Activated CD4-positive, alpha-beta T cell treated with anti-CD3 and anti-CD28 coated beads for 36 hours (primary cell): Measurements from ENCODE around the gene CD180. TPM values are rescaled to one million over a fixed set of nuclear protein-coding genes. Genes with fewer than 3 reads are reported as not detected.
"Not testable (repeated sequence)": the region's sequence is repeated elsewhere in the genome, so short reads cannot be mapped to it uniquely, and the experiment has no call there.

Source experiments
- ATAC-seq: fragments of 200-7000 bp; cut with Tn5 transposase; one replicate; pipeline ENCODE4 v1.10.0; 2021; ENCODE audit warnings: mild to moderate bottlenecking, moderate library complexity
- CTCF ChIA-PET: fragments of 350-600 bp; sonication (Branson Sonifier 250); formaldehyde crosslinking; loops from one replicate; lab custom pipeline; 2021; ENCODE audit warnings: antibody characterized with exemption; lab: Charles Lee
- POLR2A ChIA-PET: fragments of 350-600 bp; sonication (Branson Sonifier 250); formaldehyde crosslinking; loops from one replicate; lab custom pipeline; 2021; ENCODE audit warnings: antibody characterized with exemption, inconsistent platforms; lab: Charles Lee
- DNase-seq: peaks from one replicate; pipeline ENCODE4 v3.0.0-alpha.2; 2020
- H3K27ac Mint-ChIP-seq: one replicate; pipeline ENCODE4 v1.8.0; 2021; ENCODE audit warnings: mixed read lengths
- H3K27me3 Mint-ChIP-seq: one replicate; pipeline ENCODE4 v1.8.0; 2021; ENCODE audit warnings: mixed read lengths
- H3K36me3 Mint-ChIP-seq: one replicate; pipeline ENCODE4 v1.8.0; 2021; ENCODE audit warnings: low read depth, mixed read lengths
- H3K4me1 Mint-ChIP-seq: one replicate; pipeline ENCODE4 v1.8.0; 2021; ENCODE audit warnings: mixed read lengths
- H3K4me3 Mint-ChIP-seq: one replicate; pipeline ENCODE4 v1.8.0; 2021; ENCODE audit warnings: mild to moderate bottlenecking, moderate library complexity, mixed read lengths
- H3K9me3 Mint-ChIP-seq: one replicate; pipeline ENCODE4 v1.8.0; 2021; ENCODE audit warnings: low read depth, mixed read lengths
- intact Hi-C, 2 experiments: fragments of 100-400 bp; cut with DNase I in 1 of 2; cut with micrococcal nuclease in 1 of 2; formaldehyde crosslinking; loops; one replicate each; pipeline versions ENCODE4 v1.14.2 to v1.15.1; 2022 to 2024; cut with DNase I, micrococcal nuclease
- total RNA-seq, 2 experiments: library from RNA; stranded (reverse); gene quantifications; one replicate each; pipeline ENCODE4 v1.2.3, GENCODE V29; 2021

CD180 gene
- total RNA-seq, 2 experiments from 2014 or later, result 0.12 TPM; not detected in 1

- Mint-ChIP-seq H3K36me3 (peaks cover 10% of the 10 kb centered on the region), H3K27me3 (no peaks in the 10 kb centered on the region), H3K27ac (no peak overlapping the region), H3K9me3 (peaks cover 19% of the 10 kb centered on the region), H3K4me3 (no peak overlapping the region), H3K4me1 (peaks cover 28% of the 10 kb centered on the region)
- intact Hi-C loops, result no loop called here
- POLR2A ChIA-PET, result no interaction called here
- CTCF ChIA-PET, result interaction anchor here (1.3 to 1.6 kb wide), 2 partner anchors 11 to 14 kb away, joined by 4 to 5 read pairs; no protein-coding TSS in a partner anchor
- ATAC-seq, result no peak
- no peak for DNase-seq
Observed at GRCh38 chr5:67178085-67178484, 18.5 kb downstream of the CD180 start.

DNA sequence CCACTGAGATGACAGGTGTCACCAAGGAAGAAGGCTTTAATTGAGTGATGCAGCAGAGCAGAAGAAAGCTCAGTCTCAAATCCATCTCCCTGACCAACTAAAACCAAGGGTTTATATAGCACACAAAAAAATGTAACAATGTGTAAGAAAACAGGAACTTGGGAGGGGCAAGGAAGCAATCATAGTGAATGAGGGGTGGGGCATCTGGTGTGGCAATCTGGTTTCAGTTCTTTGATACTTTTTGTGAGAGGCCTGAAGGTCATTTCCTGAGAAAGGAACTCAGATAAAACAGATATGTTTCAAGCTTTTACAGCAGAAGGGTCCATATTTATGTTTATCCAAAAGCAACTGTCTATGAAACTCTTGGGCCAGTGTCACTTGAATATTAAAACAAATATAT lies 19.7 kb downstream of the CD180 start:
- POLR2A ChIA-PET, result no interaction called here
- no peak overlapping the region for H3K27ac Mint-ChIP-seq
- intact Hi-C loops, result no loop called here

DNA sequence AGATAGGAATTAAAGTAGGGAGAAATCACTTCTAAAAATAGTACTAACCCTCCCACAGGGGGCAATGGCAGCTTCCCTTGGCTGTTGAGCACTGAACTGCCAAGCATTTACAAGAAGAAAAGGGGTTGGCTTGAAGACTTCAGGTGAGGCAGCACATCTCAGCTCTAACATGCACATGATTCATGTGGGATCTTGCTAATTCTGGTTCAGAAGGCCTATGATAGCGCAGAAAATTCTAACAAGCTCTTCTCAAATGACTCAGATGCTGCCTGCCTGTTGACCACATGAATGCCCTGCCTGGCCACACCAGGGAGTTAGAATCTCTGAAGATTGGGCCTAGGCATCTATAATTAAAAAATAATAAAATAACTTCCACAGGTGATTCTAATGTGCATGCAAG lies 22.6 kb downstream of the CD180 start:
- no peak for DNase-seq
- Mint-ChIP-seq H3K27me3 (no peaks in the 10 kb centered on the region), H3K36me3 (peaks cover 10% of the 10 kb centered on the region), H3K9me3 (peaks cover 19% of the 10 kb centered on the region), H3K27ac (no peak overlapping the region), H3K4me3 (no peak overlapping the region), H3K4me1 (peaks cover 10% of the 10 kb centered on the region)
- POLR2A ChIA-PET, result no interaction called here
- peak; percentile 79 for ATAC-seq
- CTCF ChIA-PET, result interaction anchor here (0.6 to 1.0 kb wide), 3 partner anchors 15 to 147 kb away, joined by 3 to 4 read pairs (median 4); no protein-coding TSS in a partner anchor
- intact Hi-C loops, result no loop called here

More for the DNA sequence above, 19.7 kb downstream of the CD180 start:
- Mint-ChIP-seq H3K4me1 (peaks cover 20% of the 10 kb centered on the region), H3K4me3 (no peak overlapping the region), H3K36me3 (peaks cover 10% of the 10 kb centered on the region), H3K9me3 (peaks cover 19% of the 10 kb centered on the region), H3K27me3 (no peaks in the 10 kb centered on the region)
- CTCF ChIA-PET, result interaction anchor here (0.7 kb wide), 1 partner anchor 11 kb away, joined by 3 read pairs; no protein-coding TSS in a partner anchor
- DNase-seq, result no peak
- ATAC-seq, result no peak

DNA sequence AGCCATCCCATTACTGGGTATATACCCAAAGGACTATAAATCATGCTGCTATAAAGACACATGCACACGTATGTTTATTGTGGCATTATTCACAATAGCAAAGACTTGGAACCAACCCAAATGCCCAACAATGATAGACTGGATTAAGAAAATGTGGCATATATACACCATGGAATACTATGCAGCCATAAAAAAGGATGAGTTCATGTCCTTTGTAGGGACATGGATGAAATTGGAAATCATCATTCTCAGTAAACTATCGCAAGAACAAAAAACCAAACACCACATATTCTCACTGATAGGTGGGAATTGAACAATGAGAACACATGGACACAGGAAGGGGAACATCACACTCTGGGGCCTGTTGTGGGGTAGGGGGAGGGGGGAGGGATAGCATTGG lies 23.2 kb downstream of the CD180 start:
- H3K9me3 Mint-ChIP-seq, result peaks cover 19% of the 10 kb centered on the region
- H3K27ac Mint-ChIP-seq, ATAC-seq, POLR2A ChIA-PET, H3K27me3 Mint-ChIP-seq, intact Hi-C loops, H3K4me3 Mint-ChIP-seq, H3K4me1 Mint-ChIP-seq, H3K36me3 Mint-ChIP-seq, DNase-seq: not testable (repeated sequence)
- CTCF ChIA-PET, result interaction anchor here (0.6 kb wide), 1 partner anchor 147 kb away, joined by 4 read pairs; no protein-coding TSS in a partner anchor

DNA sequence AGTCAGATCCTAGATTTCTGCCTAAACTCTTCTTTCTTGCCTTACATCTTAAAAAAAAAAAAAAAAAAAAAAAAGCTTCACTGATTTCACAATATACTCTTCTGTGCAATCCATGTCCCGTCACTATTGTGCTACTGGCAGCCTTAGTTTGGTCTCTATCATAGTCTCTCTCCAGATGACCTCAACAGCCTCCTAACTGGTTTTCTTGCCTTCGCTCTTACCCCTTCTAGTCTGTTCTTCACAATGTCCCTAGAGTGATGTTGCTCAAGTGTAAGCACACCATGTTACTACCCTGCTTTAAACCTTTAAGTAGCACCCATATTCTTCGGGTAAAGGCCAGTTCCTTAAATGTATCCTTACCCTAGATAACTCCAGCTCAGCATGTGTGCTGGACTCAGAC lies 25.8 kb downstream of the CD180 start:
- CTCF ChIA-PET, result interaction anchor here (0.6 kb wide), 1 partner anchor 125 kb away, joined by 3 read pairs; no protein-coding TSS in a partner anchor
- H3K27ac Mint-ChIP-seq, result no peak overlapping the region
- no peaks in the 10 kb centered on the region for H3K27me3 Mint-ChIP-seq
- no peak overlapping the region for H3K4me3 Mint-ChIP-seq
- ATAC-seq (no peak), DNase-seq (no peak)
- POLR2A ChIA-PET, result no interaction called here
- H3K36me3 Mint-ChIP-seq, result peaks cover 7% of the 10 kb centered on the region
- H3K9me3 Mint-ChIP-seq, result peaks cover 3% of the 10 kb centered on the region
- intact Hi-C loops, result no loop called here
- peaks cover 20% of the 10 kb centered on the region for H3K4me1 Mint-ChIP-seq

GRCh38 chr5:67168069-67168468 lies 28.5 kb downstream of the CD180 start:
- H3K4me3 Mint-ChIP-seq, result no peak overlapping the region
- CTCF ChIA-PET, result interaction anchor here (0.7 to 16.7 kb wide), 4 partner anchors 10 to 67 kb away, joined by 3 to 276 read pairs (median 4); no protein-coding TSS in a partner anchor
- ATAC-seq (no peak), DNase-seq (no peak)
- H3K36me3 Mint-ChIP-seq, result peaks cover 22% of the 10 kb centered on the region
- H3K27ac Mint-ChIP-seq, result peak overlapping the region; percentile 44
- intact Hi-C loops, result loop anchor here in 1 of 2 experiments (5.0 to 10.0 kb wide), 2 partner anchors 1047 to 1084 kb away; partner anchors contain the start of gene PIK3R1
- H3K4me1 Mint-ChIP-seq, result peaks cover 34% of the 10 kb centered on the region
- H3K27me3 Mint-ChIP-seq, result no peaks in the 10 kb centered on the region
- POLR2A ChIA-PET, result interaction anchor here (1.1 to 1.2 kb wide), 2 partner anchors 36 to 39 kb away, joined by 3 to 4 read pairs; no protein-coding TSS in a partner anchor
- H3K9me3 Mint-ChIP-seq, result no peaks in the 10 kb centered on the region

- peak overlapping the region; percentile 97 for H3K27ac Mint-ChIP-seq
- peaks cover 30% of the 10 kb centered on the region for H3K36me3 Mint-ChIP-seq
- POLR2A ChIA-PET, result interaction anchor here (0.6 to 1.8 kb wide), 4 partner anchors 37 to 1095 kb away, joined by 3 to 7 read pairs (median 5); no protein-coding TSS in a partner anchor
- H3K9me3 Mint-ChIP-seq, result no peaks in the 10 kb centered on the region
- peak overlapping the region; percentile 74 for H3K4me3 Mint-ChIP-seq
- no peaks in the 10 kb centered on the region for H3K27me3 Mint-ChIP-seq
- ATAC-seq, result peak; percentile 84
- intact Hi-C loops, result loop anchor here (1.0 to 10.0 kb wide), 4 partner anchors 43 to 1086 kb away; partner anchors contain the start of gene PIK3R1 (in 1 of the 2)
- CTCF ChIA-PET, result interaction anchor here (0.6 to 16.7 kb wide), 12 partner anchors 9 to 1114 kb away, joined by 3 to 276 read pairs (median 4); no protein-coding TSS in a partner anchor
- peak; percentile 84 for DNase-seq
- H3K4me1 Mint-ChIP-seq, result peaks cover 48% of the 10 kb centered on the region
Observed at GRCh38 chr5:67166460-67167285, 29.9 kb downstream of the CD180 start.

- Mint-ChIP-seq H3K4me3 (peak overlapping the region; percentile 74), H3K27me3 (no peaks in the 10 kb centered on the region), H3K36me3 (peaks cover 30% of the 10 kb centered on the region), H3K27ac (peak overlapping the region; percentile 97), H3K9me3 (no peaks in the 10 kb centered on the region), H3K4me1 (peaks cover 57% of the 10 kb centered on the region)
- ATAC-seq, result peak; percentile 76
- peak; percentile 89 for DNase-seq
- intact Hi-C loops, result loop anchor here (1.0 to 10.0 kb wide), 4 partner anchors 44 to 1087 kb away; partner anchors contain the start of gene PIK3R1 (in 1 of the 2)
- POLR2A ChIA-PET, result interaction anchor here (0.6 to 1.8 kb wide), 2 partner anchors 41 to 1096 kb away, joined by 6 to 7 read pairs; no protein-coding TSS in a partner anchor
- CTCF ChIA-PET, result interaction anchor here (0.6 to 16.7 kb wide), 12 partner anchors 9 to 1115 kb away, joined by 3 to 276 read pairs (median 4); no protein-coding TSS in a partner anchor
Observed at GRCh38 chr5:67165526-67166459, 30.8 kb downstream of the CD180 start.

DNA sequence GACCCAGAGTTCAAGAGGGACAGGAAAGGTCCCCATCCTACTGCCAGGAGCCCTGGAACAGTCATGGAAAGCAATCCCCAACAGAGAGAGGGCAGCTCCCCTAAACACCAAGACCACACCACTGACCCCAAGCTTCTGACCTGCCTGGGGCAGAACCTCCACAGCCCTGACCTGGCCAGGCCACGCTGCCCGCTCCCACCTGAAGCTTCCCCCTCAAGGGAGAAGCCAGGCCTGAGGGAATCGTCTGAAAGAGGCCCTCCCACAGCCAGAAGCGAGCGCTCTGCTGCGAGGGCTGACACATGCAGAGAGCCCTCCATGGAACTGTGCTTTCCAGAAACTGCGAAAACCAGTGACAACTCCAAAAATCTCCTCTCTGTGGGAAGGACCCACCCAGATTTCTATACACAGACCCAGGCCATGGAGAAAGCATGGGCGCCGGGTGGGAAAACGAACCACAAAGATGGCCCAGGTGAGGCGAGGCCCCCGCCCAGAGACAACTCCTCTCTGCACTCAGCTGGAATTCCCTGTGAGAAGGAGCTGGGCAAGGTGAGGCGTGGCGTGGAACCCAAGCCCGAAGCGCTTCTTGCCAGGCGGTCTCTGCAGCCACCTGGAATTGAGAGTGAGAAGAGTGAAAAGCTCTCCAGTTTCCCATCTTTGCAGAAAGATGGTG lies 31.6 kb downstream of the CD180 start:
- ChIA-PET POLR2A (interaction anchor here (1.8 kb wide), 1 partner anchor 42 kb away, joined by 6 read pairs; no protein-coding TSS in a partner anchor), CTCF (interaction anchor here (0.7 to 16.7 kb wide), 6 partner anchors 13 to 164 kb away, joined by 3 to 276 read pairs (median 4); no protein-coding TSS in a partner anchor)
- Mint-ChIP-seq H3K4me3 (peak overlapping the region; percentile 74), H3K27me3 (no peaks in the 10 kb centered on the region), H3K4me1 (peaks cover 64% of the 10 kb centered on the region), H3K9me3 (no peaks in the 10 kb centered on the region), H3K36me3 (peaks cover 30% of the 10 kb centered on the region), H3K27ac (peak overlapping the region; percentile 58)
- no peak for DNase-seq
- no peak for ATAC-seq
- intact Hi-C loops, result loop anchor here (5.0 to 10.0 kb wide), 3 partner anchors 163 to 1087 kb away; partner anchors contain the start of gene PIK3R1 (in 1 of the 2)
